A549 (cell line): ENCODE measurements around the gene DARS1. TPM values are rescaled to one million over a fixed set of nuclear protein-coding genes. Genes with fewer than 3 reads are reported as not detected.

Source experiments
- ATAC-seq, 2 experiments: fragments of 200-7000 bp in 1 of 2; fragments of >200 bp in 1 of 2; cut with Nextera tagmentation in 1 of 2; cut with Tn5 transposase in 1 of 2; 3 replicates each; pipeline versions ENCODE4 v1.8.0 to v1.9.1; 2018 to 2020; ENCODE audit warnings: mild to moderate bottlenecking in 1 of 2, moderate library complexity in 1 of 2
- CTCF ChIA-PET: fragments of 300-600 bp; sonication (Branson Sonifier 250); formaldehyde crosslinking; extraction: SDS; loops from one replicate; lab custom pipeline; 2021; ENCODE audit warnings: antibody characterized with exemption, inconsistent platforms; lab: Yijun Ruan, JAX
- POLR2A ChIA-PET: fragments of 350-600 bp; formaldehyde crosslinking; extraction: SDS; loops from one replicate; lab custom pipeline; 2021; ENCODE audit warnings: antibody characterized with exemption, inconsistent platforms; lab: Yijun Ruan, JAX
- DNase-seq, 2 experiments: peaks; one replicate each; pipeline versions ENCODE4 v3.0.0 to v3.0.0-alpha.2; 2011 to 2016; ENCODE audit warnings: low read depth in 1 of 2, low spot score in 1 of 2
- FAIRE-seq: peaks from 2 replicates; lab custom pipeline; 2011; peaks lifted over from hg19 to GRCh38; lab: Jason Lieb, UNC
- H3K27ac ChIP-seq, 2 experiments: fragments of >200 bp; sonication (Bioruptor Twin); formaldehyde crosslinking; 3 replicates each; pipeline ENCODE4 v1.5.1; 2016 to 2017
- H3K4me1 ChIP-seq: fragments of >200 bp; sonication (Bioruptor Twin); formaldehyde crosslinking; 3 replicates; pipeline ENCODE4 v1.6.1; 2016
- H3K4me2 ChIP-seq: fragments of >200 bp; sonication (Bioruptor Twin); formaldehyde crosslinking; 3 replicates; pipeline ENCODE4 v1.6.1; 2016
- H3K4me3 ChIP-seq: fragments of >200 bp; sonication (Bioruptor Twin); formaldehyde crosslinking; 3 replicates; pipeline ENCODE4 v1.5.1; 2016
- H3K9me3 ChIP-seq: fragments of >200 bp; sonication (Bioruptor Twin); formaldehyde crosslinking; 3 replicates; pipeline ENCODE4 v1.6.1; 2016
- ATOH8 ChIP-seq: fragments of 250-450 bp; sonication (Bioruptor Pico); IDR thresholded peaks from 2 replicates; pipeline ENCODE4 v1.5.0; 2020; ENCODE audit warnings: low read depth, mild to moderate bottlenecking, moderate library complexity
- BCL3 ChIP-seq: fragments of >200 bp; sonication (Bioruptor Twin); formaldehyde crosslinking; IDR thresholded peaks from 3 replicates; pipeline ENCODE4 v1.6.1; 2016
- CBX2 ChIP-seq: fragments of 200-600 bp; sonication (generic); IDR thresholded peaks from 2 replicates; pipeline ENCODE4 v1.6.1; 2016; ENCODE audit warnings: low read depth, mild to moderate bottlenecking, borderline replicate concordance
- EHMT2 ChIP-seq: fragments of 200-600 bp; sonication (generic); IDR thresholded peaks from 2 replicates; pipeline ENCODE4 v1.6.1; 2016; ENCODE audit warnings: antibody characterized with exemption, low read depth, mild to moderate bottlenecking, moderate library complexity
- ELK1 ChIP-seq: fragments of 150-350 bp; IDR thresholded peaks from 2 replicates; pipeline ENCODE4 v1.6.1; 2014; ENCODE audit warnings: low read depth, mild to moderate bottlenecking, low read length
- EP300 ChIP-seq, 2 experiments: fragments of >200 bp; sonication (Bioruptor Twin); formaldehyde crosslinking; IDR thresholded peaks; 2 replicates in 1 of 2; 3 replicates in 1 of 2; pipeline ENCODE4 v1.6.1; 2016 to 2017
- ESRRA ChIP-seq: fragments of 150-350 bp; IDR thresholded peaks from 2 replicates; pipeline ENCODE4 v1.6.1; 2014; ENCODE audit warnings: mild to moderate bottlenecking, low read length, borderline replicate concordance
- FOSB ChIP-seq: fragments of 250-450 bp; sonication (Bioruptor Pico); IDR thresholded peaks from 2 replicates; pipeline ENCODE4 v1.5.0; 2020; ENCODE audit warnings: mild to moderate bottlenecking, moderate library complexity
- FOXS1 ChIP-seq: fragments of 250-450 bp; sonication (Bioruptor Pico); IDR thresholded peaks from 2 replicates; pipeline ENCODE4 v1.5.0; 2020; ENCODE audit warnings: mild to moderate bottlenecking, moderate library complexity
- GATA3 ChIP-seq: IDR thresholded peaks from 2 replicates; pipeline ENCODE4 v1.6.1; 2012; ENCODE audit warnings: borderline replicate concordance
- HMGXB4 ChIP-seq: fragments of 250-450 bp; sonication (Bioruptor Pico); IDR thresholded peaks from 2 replicates; pipeline ENCODE4 v1.5.0; 2021; ENCODE audit warnings: mild to moderate bottlenecking, moderate library complexity, borderline replicate concordance
- HOXB13 ChIP-seq: fragments of 250-450 bp; sonication (Bioruptor Pico); IDR thresholded peaks from 2 replicates; pipeline ENCODE4 v1.5.0; 2020; ENCODE audit warnings: low read depth, mild to moderate bottlenecking, moderate library complexity
- JUNB ChIP-seq: fragments of >200 bp; sonication (Bioruptor Twin); formaldehyde crosslinking; IDR thresholded peaks from 2 replicates; pipeline ENCODE4 v1.6.1; 2016
- MAX ChIP-seq: IDR thresholded peaks from 2 replicates; pipeline ENCODE4 v1.6.1; 2012
- NPAS2 ChIP-seq: fragments of 250-450 bp; sonication (Bioruptor Pico); IDR thresholded peaks from 2 replicates; pipeline ENCODE4 v1.8.0; 2022; ENCODE audit warnings: mild to moderate bottlenecking, moderate library complexity, borderline replicate concordance
- PBX3 ChIP-seq: IDR thresholded peaks from 2 replicates; pipeline ENCODE4 v1.6.1; 2012
- PHF8 ChIP-seq: fragments of 200-600 bp; sonication (generic); IDR thresholded peaks from 2 replicates; pipeline ENCODE4 v1.6.1; 2016; ENCODE audit warnings: low read depth, mild to moderate bottlenecking, antibody characterized with exemption, moderate library complexity, borderline replicate concordance
- POLR2A ChIP-seq: IDR thresholded peaks from 2 replicates; pipeline ENCODE4 v1.6.1; 2012; ENCODE audit warnings: mild to moderate bottlenecking, low read length
- REST ChIP-seq: fragments of 200-600 bp; sonication (generic); IDR thresholded peaks from 2 replicates; pipeline ENCODE4 v1.6.1; 2016; ENCODE audit warnings: antibody characterized with exemption, mild to moderate bottlenecking, moderate library complexity
- SREBF2 ChIP-seq: fragments of 450-650 bp; IDR thresholded peaks from 2 replicates; pipeline ENCODE4 v1.6.1; 2014; ENCODE audit warnings: mild to moderate bottlenecking, moderate library complexity
- USF2 ChIP-seq: fragments of 450-650 bp; IDR thresholded peaks from 2 replicates; pipeline ENCODE4 v1.6.1; 2014; ENCODE audit warnings: antibody characterized with exemption
- ZC3H11A ChIP-seq: fragments of 450-650 bp; IDR thresholded peaks from 2 replicates; pipeline ENCODE4 v1.6.1; 2014; ENCODE audit warnings: antibody characterized with exemption, mild to moderate bottlenecking
- WGBS: methylation state at CpG from one replicate; pipeline ENCODE4 v1.1.6; 2017; ENCODE audit errors: missing lambda C conversion rate; 5-methylcytosine and 5-hydroxymethylcytosine counted together
- polyA plus RNA-seq, 4 experiments: library from polyadenylated mRNA; depleted of rRNA in 3 of 4; stranded (reverse); fragments of >200 nt; fragmentation: RNase III in 1 of 4; extraction: RNeasy Plus Mini Kit Qiagen cat#74134 plus additional on column Dnase treatment in 1 of 4; gene quantifications; 2 replicates in 3 of 4; 3 replicates in 1 of 4; pipeline ENCODE4 v1.2.3, GENCODE V29; 2011 to 2017

DARS1 gene
- polyA plus RNA-seq, 2 of the 4 experiments (the other 2 are of a cell fraction), result 83.8 to 130 TPM

GRCh38 chr2:136017786-136018185 lies 32.4 kb upstream of the DARS1 start:
- no peak overlapping the region for H3K4me3 ChIP-seq
- TF ChIP-seq HOXB13 (CRISPR knock-in tag), result no peak
- TF ChIP-seq CBX2, result no peak
- no peak for TF ChIP-seq PHF8
- TF ChIP-seq ELK1, result no peak
- no peak for TF ChIP-seq HMGXB4 (CRISPR knock-in tag)
- TF ChIP-seq FOXS1, result no peak
- no peak for TF ChIP-seq ZC3H11A
- no peak for TF ChIP-seq ESRRA
- no peak for TF ChIP-seq FOSB
- no peak for TF ChIP-seq NPAS2 (CRISPR knock-in tag)
- no peak for TF ChIP-seq GATA3
- TF ChIP-seq BCL3, result no peak
- TF ChIP-seq PBX3, result no peak
- TF ChIP-seq POLR2A, result no peak
- no peak for TF ChIP-seq EP300 (IDR thresholded peaks at IDR 0.05)
- no peak for TF ChIP-seq ATOH8 (CRISPR knock-in tag)
- no peak for TF ChIP-seq SREBF2
- no peak for DNase-seq
- no peak for ATAC-seq
- WGBS, result 71% methylated on average over 7 of the region's 7 CpGs
- ChIA-PET CTCF (interaction anchor here (0.6 to 1.6 kb wide), 5 partner anchors 8 to 171 kb away, joined by 3 to 5 read pairs (median 4); no protein-coding TSS in a partner anchor), POLR2A (no interaction called here)
- H3K27ac ChIP-seq, result no peak overlapping the region
- H3K9me3 ChIP-seq, result no peaks in the 10 kb centered on the region
- no peaks in the 10 kb centered on the region for H3K4me1 ChIP-seq
- no peak for FAIRE-seq
- no peak overlapping the region for H3K4me2 ChIP-seq

- Histone ChIP-seq H3K27ac (no peak overlapping the region), H3K4me3 (no peak overlapping the region), H3K4me2 (no peak overlapping the region), H3K4me1 (no peaks in the 10 kb centered on the region), H3K9me3 (no peaks in the 10 kb centered on the region)
- ChIA-PET POLR2A (no interaction called here), CTCF (interaction anchor here (0.7 to 1.6 kb wide), 3 partner anchors 9 to 103 kb away, joined by 3 to 4 read pairs (median 3); no protein-coding TSS in a partner anchor)
- 53% methylated on average over 3 of the region's 3 CpGs for WGBS
- ATAC-seq (no peak), FAIRE-seq (no peak), DNase-seq (no peak)
- no peak for TF ChIP-seq EHMT2
- no peak for TF ChIP-seq USF2
- no peak for TF ChIP-seq BCL3
- no peak for TF ChIP-seq REST
- TF ChIP-seq JUNB, result no peak
- TF ChIP-seq MAX, result no peak
- no peak for TF ChIP-seq ELK1
These were observed 31.4 kb upstream of the DARS1 start for GRCh38 chr2:136016836-136017235.
